Measurements from ENCODE around the gene EDAR.

DNA sequence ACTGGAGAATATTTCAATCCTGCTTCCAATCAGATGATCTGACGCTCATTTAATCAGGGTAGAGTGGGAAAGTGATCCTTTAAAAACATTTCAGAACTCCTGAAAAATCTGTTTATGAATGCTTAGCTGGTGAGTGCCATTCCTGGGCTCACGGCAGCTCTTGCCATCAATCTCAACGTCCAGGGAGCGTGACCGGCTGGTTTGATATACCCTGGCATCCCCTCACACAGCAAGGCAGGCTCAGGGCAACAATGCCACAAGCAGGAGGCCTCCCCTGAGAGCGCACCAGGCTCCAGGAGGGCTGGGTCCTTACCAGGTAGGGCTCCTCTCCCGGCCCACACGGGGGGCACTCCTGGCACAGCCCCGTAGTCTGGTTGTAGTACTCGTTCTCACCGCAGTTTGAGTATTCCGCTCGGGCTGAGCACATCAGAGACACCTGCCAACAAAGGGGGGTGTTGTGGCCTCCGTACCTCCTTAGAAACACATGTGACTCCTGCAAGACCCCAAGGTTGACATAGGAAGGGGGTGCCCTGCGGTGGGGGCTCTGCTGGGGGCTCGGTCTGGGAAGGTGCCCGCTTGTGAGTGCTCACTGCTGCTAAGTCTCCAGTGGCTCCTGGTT, 59.1 kb downstream of the EDAR start:
- no peak for TF ChIP-seq EP300 (IDR thresholded peaks at IDR 0.05; ENCODE audit: borderline replicate concordance in 1 of 2, low read depth in 1 of 2, low read length in 1 of 2)
- TF ChIP-seq, protein P1, sequence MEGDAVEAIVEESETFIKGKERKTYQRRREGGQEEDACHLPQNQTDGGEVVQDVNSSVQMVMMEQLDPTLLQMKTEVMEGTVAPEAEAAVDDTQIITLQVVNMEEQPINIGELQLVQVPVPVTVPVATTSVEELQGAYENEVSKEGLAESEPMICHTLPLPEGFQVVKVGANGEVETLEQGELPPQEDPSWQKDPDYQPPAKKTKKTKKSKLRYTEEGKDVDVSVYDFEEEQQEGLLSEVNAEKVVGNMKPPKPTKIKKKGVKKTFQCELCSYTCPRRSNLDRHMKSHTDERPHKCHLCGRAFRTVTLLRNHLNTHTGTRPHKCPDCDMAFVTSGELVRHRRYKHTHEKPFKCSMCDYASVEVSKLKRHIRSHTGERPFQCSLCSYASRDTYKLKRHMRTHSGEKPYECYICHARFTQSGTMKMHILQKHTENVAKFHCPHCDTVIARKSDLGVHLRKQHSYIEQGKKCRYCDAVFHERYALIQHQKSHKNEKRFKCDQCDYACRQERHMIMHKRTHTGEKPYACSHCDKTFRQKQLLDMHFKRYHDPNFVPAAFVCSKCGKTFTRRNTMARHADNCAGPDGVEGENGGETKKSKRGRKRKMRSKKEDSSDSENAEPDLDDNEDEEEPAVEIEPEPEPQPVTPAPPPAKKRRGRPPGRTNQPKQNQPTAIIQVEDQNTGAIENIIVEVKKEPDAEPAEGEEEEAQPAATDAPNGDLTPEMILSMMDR (IDR thresholded peaks at IDR 0.05): no peak
- no peak for TF ChIP-seq RFX5 (IDR thresholded peaks at IDR 0.05; ENCODE audit: low read length)
- TF ChIP-seq POLR2AphosphoS5 (IDR thresholded peaks at IDR 0.05; ENCODE audit: low read depth, low read length): no peak
- TF ChIP-seq, protein P2, sequence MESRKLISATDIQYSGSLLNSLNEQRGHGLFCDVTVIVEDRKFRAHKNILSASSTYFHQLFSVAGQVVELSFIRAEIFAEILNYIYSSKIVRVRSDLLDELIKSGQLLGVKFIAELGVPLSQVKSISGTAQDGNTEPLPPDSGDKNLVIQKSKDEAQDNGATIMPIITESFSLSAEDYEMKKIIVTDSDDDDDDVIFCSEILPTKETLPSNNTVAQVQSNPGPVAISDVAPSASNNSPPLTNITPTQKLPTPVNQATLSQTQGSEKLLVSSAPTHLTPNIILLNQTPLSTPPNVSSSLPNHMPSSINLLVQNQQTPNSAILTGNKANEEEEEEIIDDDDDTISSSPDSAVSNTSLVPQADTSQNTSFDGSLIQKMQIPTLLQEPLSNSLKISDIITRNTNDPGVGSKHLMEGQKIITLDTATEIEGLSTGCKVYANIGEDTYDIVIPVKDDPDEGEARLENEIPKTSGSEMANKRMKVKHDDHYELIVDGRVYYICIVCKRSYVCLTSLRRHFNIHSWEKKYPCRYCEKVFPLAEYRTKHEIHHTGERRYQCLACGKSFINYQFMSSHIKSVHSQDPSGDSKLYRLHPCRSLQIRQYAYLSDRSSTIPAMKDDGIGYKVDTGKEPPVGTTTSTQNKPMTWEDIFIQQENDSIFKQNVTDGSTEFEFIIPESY (IDR thresholded peaks at IDR 0.05; ENCODE audit: borderline replicate concordance, low read depth): no peak
- no peak for TF ChIP-seq FOSL2 (IDR thresholded peaks at IDR 0.05; ENCODE audit: borderline replicate concordance, low read depth)
- TF ChIP-seq TCF12 (IDR thresholded peaks at IDR 0.05): no peak
- TF ChIP-seq, protein P3, sequence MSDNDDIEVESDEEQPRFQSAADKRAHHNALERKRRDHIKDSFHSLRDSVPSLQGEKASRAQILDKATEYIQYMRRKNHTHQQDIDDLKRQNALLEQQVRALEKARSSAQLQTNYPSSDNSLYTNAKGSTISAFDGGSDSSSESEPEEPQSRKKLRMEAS (IDR thresholded peaks at IDR 0.05; ENCODE audit: low read depth): no peak
- no peak for TF ChIP-seq FOXJ3 (CRISPR knock-in tag; IDR thresholded peaks at IDR 0.05)
- TF ChIP-seq SMC3 (IDR thresholded peaks at IDR 0.05; ENCODE audit: low read depth, low read length): no peak
- TF ChIP-seq MXI1 (IDR thresholded peaks at IDR 0.05; ENCODE audit: low read depth, low read length): no peak
- TF ChIP-seq NRF1 (IDR thresholded peaks at IDR 0.05; ENCODE audit: low read depth, low read length): no peak
- TF ChIP-seq, protein P4, sequence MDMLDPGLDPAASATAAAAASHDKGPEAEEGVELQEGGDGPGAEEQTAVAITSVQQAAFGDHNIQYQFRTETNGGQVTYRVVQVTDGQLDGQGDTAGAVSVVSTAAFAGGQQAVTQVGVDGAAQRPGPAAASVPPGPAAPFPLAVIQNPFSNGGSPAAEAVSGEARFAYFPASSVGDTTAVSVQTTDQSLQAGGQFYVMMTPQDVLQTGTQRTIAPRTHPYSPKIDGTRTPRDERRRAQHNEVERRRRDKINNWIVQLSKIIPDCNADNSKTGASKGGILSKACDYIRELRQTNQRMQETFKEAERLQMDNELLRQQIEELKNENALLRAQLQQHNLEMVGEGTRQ (IDR thresholded peaks at IDR 0.05; ENCODE audit: borderline replicate concordance, low read depth, low read length): no peak
- no peak for TF ChIP-seq RAD21 (IDR thresholded peaks at IDR 0.05; ENCODE audit: low read length)
